Tibial artery (tissue), 4 donors: ENCODE data around the gene ALDH18A1.
A peak's percentile ranks its signal among the peaks of the same experiment; 100 is the strongest.

ENCODE experiments used
- DNase-seq, 2 donors: peaks; one replicate each; pipeline ENCODE4 v3.0.0-alpha.2; 2019
- H3K27ac ChIP-seq, 2 donors: fragments of 200-600 bp; sonication (generic) in 1 of 2; 1 replicate in 1 of 2; 2 replicates in 1 of 2; pipeline ENCODE4 v1.5.1; 2018 to 2019; ENCODE audit warnings: mild to moderate bottlenecking in 1 of 2
- H3K27me3 ChIP-seq, 2 donors: fragments of 200-600 bp; sonication (generic) in 1 of 2; one replicate each; pipeline versions ENCODE4 v1.5.1 to v1.6.0; 2016 to 2019
- H3K36me3 ChIP-seq, 3 donors: fragments of 200-600 bp; sonication (generic) in 2 of 3; one replicate each; pipeline ENCODE4 v1.5.1; 2016 to 2019; ENCODE audit warnings: mild to moderate bottlenecking in 2 of 3
- H3K4me1 ChIP-seq, 4 donors: fragments of 200-600 bp; sonication (generic) in 2 of 4; 1 replicate in 3 of 4; 2 replicates in 1 of 4; pipeline ENCODE4 v1.5.1; 2016 to 2019
- H3K4me3 ChIP-seq, 2 donors: fragments of 200-600 bp; sonication (generic) in 1 of 2; 1 replicate in 1 of 2; 2 replicates in 1 of 2; pipeline ENCODE4 v1.5.1; 2018 to 2019; ENCODE audit warnings: mild to moderate bottlenecking in 2 of 2
- H3K9me3 ChIP-seq, 3 donors: fragments of 200-600 bp; sonication (generic) in 1 of 3; one replicate each; pipeline ENCODE4 v1.5.1; 2016 to 2019
- intact Hi-C: fragments of 100-400 bp; cut with DNase I; formaldehyde crosslinking; loops from one replicate; pipeline ENCODE4 v1.15.0; 2023; ENCODE audit warnings: low total_unique reads
- TF ChIP-seq, protein P1 (sequence below), 2 experiments: fragments of 200-600 bp in 1 of 2; fragments of 450-650 bp in 1 of 2; IDR thresholded peaks; one replicate each; pipeline ENCODE4 v1.5.1; 2017 to 2019; ENCODE audit warnings: antibody characterized with exemption in 2 of 2, mild to moderate bottlenecking in 1 of 2, moderate library complexity in 1 of 2

ALDH18A1 gene

GRCh38 chr10:95561177-95561863, 95.2 kb downstream of the ALDH18A1 start, which contains the start of gene SORBS1:
SORBS1 (minus strand) TSS chr10:95561371; CDS start chr10:95441135, 120,236 bp downstream.
- Histone ChIP-seq H3K9me3 (no peaks in the 10 kb centered on the region), H3K4me3 (peak within 1 kb of the TSS; percentile 68 to 85), H3K36me3 (peaks cover 0 to 6% (median 3%) of the 10 kb centered on the region in 3 donors), H3K27me3 (no peaks in the 10 kb centered on the region), H3K4me1 (peaks cover 0 to 22% (median 9%) of the 10 kb centered on the region in 4 donors), H3K27ac (peak within 1 kb of the TSS; percentile 80 to 89)
- TF ChIP-seq, protein P1, sequence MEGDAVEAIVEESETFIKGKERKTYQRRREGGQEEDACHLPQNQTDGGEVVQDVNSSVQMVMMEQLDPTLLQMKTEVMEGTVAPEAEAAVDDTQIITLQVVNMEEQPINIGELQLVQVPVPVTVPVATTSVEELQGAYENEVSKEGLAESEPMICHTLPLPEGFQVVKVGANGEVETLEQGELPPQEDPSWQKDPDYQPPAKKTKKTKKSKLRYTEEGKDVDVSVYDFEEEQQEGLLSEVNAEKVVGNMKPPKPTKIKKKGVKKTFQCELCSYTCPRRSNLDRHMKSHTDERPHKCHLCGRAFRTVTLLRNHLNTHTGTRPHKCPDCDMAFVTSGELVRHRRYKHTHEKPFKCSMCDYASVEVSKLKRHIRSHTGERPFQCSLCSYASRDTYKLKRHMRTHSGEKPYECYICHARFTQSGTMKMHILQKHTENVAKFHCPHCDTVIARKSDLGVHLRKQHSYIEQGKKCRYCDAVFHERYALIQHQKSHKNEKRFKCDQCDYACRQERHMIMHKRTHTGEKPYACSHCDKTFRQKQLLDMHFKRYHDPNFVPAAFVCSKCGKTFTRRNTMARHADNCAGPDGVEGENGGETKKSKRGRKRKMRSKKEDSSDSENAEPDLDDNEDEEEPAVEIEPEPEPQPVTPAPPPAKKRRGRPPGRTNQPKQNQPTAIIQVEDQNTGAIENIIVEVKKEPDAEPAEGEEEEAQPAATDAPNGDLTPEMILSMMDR (IDR thresholded peaks at IDR 0.05): no peak
- DNase-seq: peak; percentile 97 to 98
- intact Hi-C loops: loop anchor here (5.0 kb wide), 1 partner anchor 184 kb away; no protein-coding TSS in a partner anchor

- H3K36me3 ChIP-seq: peaks cover 0 to 6% (median 6%) of the 10 kb centered on the region in 3 donors
- intact Hi-C loops: loop anchor here (5.0 kb wide), 1 partner anchor 183 kb away; no protein-coding TSS in a partner anchor
- H3K9me3 ChIP-seq: no peaks in the 10 kb centered on the region
- H3K27me3 ChIP-seq: no peaks in the 10 kb centered on the region
- TF ChIP-seq, protein P1 (IDR thresholded peaks at IDR 0.05): peak in 1 of 2 experiments; percentile 8
- DNase-seq: peak in 1 of 2 donors; percentile 33
- H3K4me3 ChIP-seq: peak overlapping the region; percentile 68 to 85
- peaks cover 0 to 30% (median 11%) of the 10 kb centered on the region in 4 donors for H3K4me1 ChIP-seq
- peak overlapping the region; percentile 80 to 89 for H3K27ac ChIP-seq
Observed at GRCh38 chr10:95560278-95561176, 96.0 kb downstream of the ALDH18A1 start.

DNA sequence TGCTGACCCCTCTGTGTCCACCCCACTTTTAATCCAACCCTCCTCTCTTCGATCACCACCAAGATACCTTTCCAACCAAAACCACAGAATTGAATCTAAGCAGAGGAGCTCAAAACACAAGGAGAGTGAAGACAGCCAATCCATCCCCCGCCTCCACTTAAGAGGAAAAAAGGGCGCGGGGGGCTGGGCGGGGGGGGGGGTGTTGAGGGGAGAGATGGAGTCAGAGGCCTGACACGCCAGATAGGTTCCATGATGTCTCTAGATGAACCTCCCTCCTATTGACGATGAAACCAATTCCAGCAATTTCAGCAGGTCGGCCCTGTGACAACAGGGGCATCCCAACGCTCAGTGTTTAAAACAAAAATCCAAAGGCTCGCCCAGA, 96.6 kb downstream of the ALDH18A1 start:
- H3K9me3 ChIP-seq: no peaks in the 10 kb centered on the region
- peaks cover 0 to 13% (median 6%) of the 10 kb centered on the region in 3 donors for H3K36me3 ChIP-seq
- intact Hi-C loops: loop anchor here (5.0 kb wide), 1 partner anchor 183 kb away; no protein-coding TSS in a partner anchor
- H3K4me1 ChIP-seq: peaks cover 0 to 37% (median 15%) of the 10 kb centered on the region in 4 donors
- peak overlapping the region; percentile 68 to 85 for H3K4me3 ChIP-seq
- TF ChIP-seq, protein P1 (IDR thresholded peaks at IDR 0.05): no peak
- peak overlapping the region; percentile 80 to 89 for H3K27ac ChIP-seq
- no peaks in the 10 kb centered on the region for H3K27me3 ChIP-seq
- no peak for DNase-seq

GRCh38 chr10:95559471-95559870, 97.0 kb downstream of the ALDH18A1 start:
- intact Hi-C loops: no loop called here
- peak overlapping the region; percentile 80 to 89 for H3K27ac ChIP-seq
- no peaks in the 10 kb centered on the region for H3K27me3 ChIP-seq
- H3K9me3 ChIP-seq: no peaks in the 10 kb centered on the region
- DNase-seq: peak; percentile 54 to 81
- TF ChIP-seq, protein P1 (IDR thresholded peaks at IDR 0.05): no peak
- H3K36me3 ChIP-seq: peaks cover 0 to 14% (median 6%) of the 10 kb centered on the region in 3 donors
- H3K4me3 ChIP-seq: peak overlapping the region; percentile 68 to 85
- peaks cover 0 to 40% (median 15%) of the 10 kb centered on the region in 4 donors for H3K4me1 ChIP-seq

DNA sequence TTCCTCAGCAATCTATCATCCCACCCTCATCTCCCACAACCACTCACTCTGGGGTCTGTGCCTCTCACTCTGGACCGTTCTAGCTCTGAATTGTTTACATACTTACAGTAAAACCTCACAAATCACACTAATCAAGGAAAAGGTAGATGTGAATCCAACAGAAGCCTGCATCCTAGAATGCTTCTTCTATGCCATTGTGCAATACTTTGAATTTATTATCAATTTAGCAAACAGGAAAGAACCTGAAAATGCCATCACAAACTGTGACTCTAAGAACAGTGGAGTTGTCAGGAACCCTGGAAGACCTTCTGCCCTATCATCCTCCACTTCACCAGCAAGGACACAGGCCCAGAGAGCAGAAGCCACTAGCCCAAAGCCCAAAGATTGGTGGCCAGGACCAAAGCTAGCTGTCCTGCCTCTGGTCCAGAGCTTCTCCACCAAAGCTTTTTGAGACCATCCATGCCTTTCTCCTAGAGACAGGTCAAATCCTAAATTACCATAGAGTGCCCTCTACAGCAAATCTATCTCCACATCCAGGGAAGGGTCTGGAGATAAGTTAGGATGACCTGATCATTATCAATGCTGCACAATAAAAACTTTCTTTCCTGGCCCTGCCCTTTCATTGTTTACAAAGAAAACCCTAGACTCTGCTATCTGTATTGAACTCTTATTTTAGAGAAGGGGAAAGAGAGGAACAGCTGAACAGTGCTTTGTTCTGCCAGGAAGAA, 97.8 kb downstream of the ALDH18A1 start:
- Histone ChIP-seq H3K4me1 (peaks cover 0 to 46% (median 17%) of the 10 kb centered on the region in 4 donors), H3K9me3 (no peaks in the 10 kb centered on the region), H3K36me3 (peaks cover 0 to 14% (median 6%) of the 10 kb centered on the region in 3 donors), H3K4me3 (peak overlapping the region; percentile 68 to 85), H3K27ac (peak overlapping the region; percentile 80 to 89), H3K27me3 (no peaks in the 10 kb centered on the region)
- no peak for DNase-seq
- TF ChIP-seq, protein P1 (IDR thresholded peaks at IDR 0.05): no peak
- intact Hi-C loops: no loop called here
